Nephron progenitor cell (in vitro differentiated cells): ENCODE measurements around the gene ATP2B2.

Experiments used
- DNase-seq: peaks from one replicate; pipeline ENCODE4 v3.0.0; 2021
- H3K27ac Mint-ChIP-seq: 2 replicates; pipeline ENCODE4 v1.8.0; 2021; ENCODE audit warnings: mild to moderate bottlenecking, moderate library complexity, mixed read lengths
- H3K27me3 Mint-ChIP-seq: 2 replicates; pipeline ENCODE4 v1.8.0; 2021; ENCODE audit warnings: mild to moderate bottlenecking, low read depth, mixed read lengths; ENCODE audit not compliant: poor library complexity
- H3K36me3 Mint-ChIP-seq: 2 replicates; pipeline ENCODE4 v1.8.0; 2021; ENCODE audit warnings: low read depth, mixed read lengths
- H3K4me1 Mint-ChIP-seq: 2 replicates; pipeline ENCODE4 v1.8.0; 2021; ENCODE audit warnings: mixed read lengths
- H3K4me3 Mint-ChIP-seq: 2 replicates; pipeline ENCODE4 v1.8.0; 2021; ENCODE audit warnings: mild to moderate bottlenecking, moderate library complexity, mixed read lengths
- H3K9me3 Mint-ChIP-seq: 2 replicates; pipeline ENCODE4 v1.8.0; 2021; ENCODE audit warnings: mild to moderate bottlenecking, moderate library complexity, mixed read lengths
- TF ChIP-seq, protein P1 (sequence below): fragments of 200-600 bp; sonication (generic); IDR thresholded peaks from 2 replicates; pipeline ENCODE4 v1.5.0; 2021; ENCODE audit warnings: antibody characterized with exemption

ATP2B2 gene

DNA sequence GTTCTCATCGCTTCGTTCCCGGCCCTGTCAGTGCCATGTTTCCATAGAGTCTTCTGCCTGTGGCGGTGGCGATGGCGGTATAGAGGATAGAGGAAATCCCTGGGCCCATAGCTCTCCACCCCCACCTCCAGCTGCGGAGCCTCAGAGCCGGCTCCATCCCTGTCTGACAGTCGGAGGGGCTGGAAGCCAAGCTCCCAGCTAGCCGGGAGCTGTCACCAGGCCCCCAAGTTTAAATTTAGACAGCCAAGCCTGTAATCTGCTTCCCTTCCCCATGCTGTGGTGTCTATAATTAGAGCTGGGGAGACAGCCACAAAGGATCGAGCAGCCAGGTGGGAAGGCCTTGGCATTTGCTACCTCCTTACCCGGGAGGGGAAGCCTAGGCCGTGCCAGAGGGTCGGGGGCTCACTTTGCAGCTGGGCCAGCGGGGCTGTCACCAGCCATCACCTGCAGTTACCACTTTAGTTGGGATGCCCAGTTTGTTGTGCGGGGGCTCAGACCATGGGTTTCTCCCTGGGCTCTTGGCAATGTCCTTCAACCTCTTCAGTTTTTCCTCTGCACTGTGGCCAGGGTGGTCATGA, 128.1 kb downstream of the ATP2B2 start:
- DNase-seq, result no peak
- Mint-ChIP-seq H3K27ac (no peak overlapping the region), H3K9me3 (no peaks in the 10 kb centered on the region), H3K36me3 (no peaks in the 10 kb centered on the region), H3K4me3 (no peak overlapping the region), H3K27me3 (peaks cover 10% of the 10 kb centered on the region), H3K4me1 (peaks cover 6% of the 10 kb centered on the region)
- TF ChIP-seq, protein P1, sequence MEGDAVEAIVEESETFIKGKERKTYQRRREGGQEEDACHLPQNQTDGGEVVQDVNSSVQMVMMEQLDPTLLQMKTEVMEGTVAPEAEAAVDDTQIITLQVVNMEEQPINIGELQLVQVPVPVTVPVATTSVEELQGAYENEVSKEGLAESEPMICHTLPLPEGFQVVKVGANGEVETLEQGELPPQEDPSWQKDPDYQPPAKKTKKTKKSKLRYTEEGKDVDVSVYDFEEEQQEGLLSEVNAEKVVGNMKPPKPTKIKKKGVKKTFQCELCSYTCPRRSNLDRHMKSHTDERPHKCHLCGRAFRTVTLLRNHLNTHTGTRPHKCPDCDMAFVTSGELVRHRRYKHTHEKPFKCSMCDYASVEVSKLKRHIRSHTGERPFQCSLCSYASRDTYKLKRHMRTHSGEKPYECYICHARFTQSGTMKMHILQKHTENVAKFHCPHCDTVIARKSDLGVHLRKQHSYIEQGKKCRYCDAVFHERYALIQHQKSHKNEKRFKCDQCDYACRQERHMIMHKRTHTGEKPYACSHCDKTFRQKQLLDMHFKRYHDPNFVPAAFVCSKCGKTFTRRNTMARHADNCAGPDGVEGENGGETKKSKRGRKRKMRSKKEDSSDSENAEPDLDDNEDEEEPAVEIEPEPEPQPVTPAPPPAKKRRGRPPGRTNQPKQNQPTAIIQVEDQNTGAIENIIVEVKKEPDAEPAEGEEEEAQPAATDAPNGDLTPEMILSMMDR, result no peak

DNA sequence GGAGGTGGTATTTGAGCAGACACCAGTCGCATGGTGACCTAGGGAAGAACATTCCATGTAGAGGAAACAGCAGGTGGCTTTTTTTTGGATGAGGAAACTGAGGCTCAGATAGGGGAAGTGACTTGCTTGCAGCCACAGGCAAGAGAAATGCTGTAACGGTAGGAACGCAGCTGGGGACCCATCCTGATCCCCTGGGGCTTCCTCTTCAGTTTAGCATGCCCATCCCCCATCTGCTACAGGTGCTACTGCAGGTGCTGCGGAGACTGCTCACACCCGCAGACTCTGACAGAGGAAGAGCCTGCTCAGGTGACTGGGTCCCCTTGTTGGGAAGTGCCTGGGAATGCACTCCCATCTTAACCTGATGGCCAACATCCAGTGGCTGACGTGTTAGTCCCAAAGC, 129.0 kb downstream of the ATP2B2 start:
- Mint-ChIP-seq H3K27me3 (peaks cover 9% of the 10 kb centered on the region), H3K36me3 (no peaks in the 10 kb centered on the region), H3K4me1 (peaks cover 6% of the 10 kb centered on the region), H3K9me3 (no peaks in the 10 kb centered on the region), H3K27ac (peak overlapping the region; percentile 1), H3K4me3 (no peak overlapping the region)
- DNase-seq, result no peak
- TF ChIP-seq, protein P1, result no peak

DNA sequence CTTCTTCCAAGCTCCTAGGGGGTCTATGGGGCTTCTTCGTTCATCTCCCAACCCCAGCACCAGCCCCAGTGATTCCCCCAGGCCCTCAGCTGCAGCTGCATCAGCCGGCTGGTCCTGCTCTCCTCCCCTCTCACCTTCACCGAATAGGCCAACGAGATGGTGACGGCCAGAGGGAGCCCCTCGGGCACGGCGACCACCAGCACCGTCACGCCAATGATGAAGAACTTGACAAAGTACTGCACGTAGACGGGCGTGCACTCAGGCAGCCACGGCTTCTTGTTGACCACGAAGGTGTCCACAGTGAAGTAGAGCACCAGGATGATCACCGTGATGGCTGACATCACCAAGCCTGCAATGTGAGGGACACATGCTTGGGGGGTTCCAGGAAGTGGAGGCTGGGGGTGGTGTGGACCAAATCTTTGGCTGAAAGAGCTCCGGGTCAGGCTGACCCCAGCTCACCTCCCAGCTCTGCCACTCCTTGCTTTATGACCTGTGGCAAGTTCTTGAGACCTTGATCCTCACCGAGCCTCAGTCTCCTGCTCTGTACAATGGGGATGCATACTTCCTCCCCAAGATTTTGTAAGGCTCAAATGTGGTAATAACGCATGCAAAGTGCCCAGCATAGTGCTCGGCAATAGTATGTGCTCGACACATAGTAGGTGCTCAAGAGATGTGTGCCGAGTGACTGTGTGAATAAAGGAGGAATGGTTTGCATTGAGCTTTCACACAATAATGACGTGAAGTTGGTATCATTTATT, 129.9 kb downstream of the ATP2B2 start:
- peaks cover 12% of the 10 kb centered on the region for H3K27me3 Mint-ChIP-seq
- no peak overlapping the region for H3K27ac Mint-ChIP-seq
- no peak for DNase-seq
- no peaks in the 10 kb centered on the region for H3K36me3 Mint-ChIP-seq
- H3K9me3 Mint-ChIP-seq, result peaks cover 3% of the 10 kb centered on the region
- TF ChIP-seq, protein P1, result no peak
- no peak overlapping the region for H3K4me3 Mint-ChIP-seq
- H3K4me1 Mint-ChIP-seq, result peaks cover 9% of the 10 kb centered on the region

DNA sequence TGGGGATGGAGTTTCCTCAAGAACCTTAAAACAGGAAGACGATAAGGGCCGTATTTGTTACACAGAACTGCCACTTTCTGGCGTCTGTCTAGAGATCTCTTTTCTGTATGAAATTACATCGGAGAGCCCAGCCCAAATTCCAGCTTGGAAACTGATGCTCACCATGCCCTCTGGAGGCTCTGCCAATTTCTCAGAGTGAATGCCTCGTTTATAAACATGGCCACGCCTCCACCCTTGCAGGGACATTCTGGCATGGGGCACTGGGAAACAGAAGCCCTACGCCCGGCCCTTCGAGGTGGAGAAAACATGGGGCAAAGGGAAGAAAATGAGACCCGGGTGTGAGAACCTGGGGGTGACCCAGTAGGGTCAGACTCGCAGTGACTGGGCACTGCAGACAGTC, 131.1 kb downstream of the ATP2B2 start:
- Mint-ChIP-seq H3K4me1 (peaks cover 12% of the 10 kb centered on the region), H3K36me3 (no peaks in the 10 kb centered on the region)
- TF ChIP-seq, protein P1, result no peak

DNA sequence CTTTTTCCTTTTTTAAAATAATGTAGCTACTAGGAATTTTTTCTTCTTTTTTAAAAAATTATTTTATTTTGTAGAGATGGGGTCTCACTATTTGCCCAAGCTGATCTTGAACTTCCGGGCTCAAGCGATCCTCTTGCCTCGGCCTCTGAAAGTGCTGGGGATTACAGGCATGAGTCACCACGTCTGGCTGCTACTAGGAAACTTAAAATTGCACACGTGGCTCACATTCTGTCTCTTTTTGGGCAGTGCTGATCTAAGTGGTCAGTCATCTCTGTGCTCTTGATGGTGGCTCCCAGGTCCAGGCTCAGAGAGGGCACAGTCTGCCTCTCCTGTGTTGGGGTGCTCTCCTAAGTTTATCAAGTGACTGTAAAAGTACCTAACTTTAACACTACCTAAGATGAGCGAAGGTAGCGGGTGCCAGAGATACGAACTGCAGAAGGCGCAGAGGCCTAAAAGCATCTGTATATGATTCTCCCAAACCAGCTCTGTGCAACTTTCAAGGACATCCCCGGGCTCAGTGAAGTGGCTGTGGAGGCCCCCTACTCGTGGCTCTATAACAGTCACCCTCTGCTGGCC, 131.6 kb downstream of the ATP2B2 start:
- TF ChIP-seq, protein P1, result no peak
- H3K27me3 Mint-ChIP-seq, result peaks cover 13% of the 10 kb centered on the region
- peaks cover 8% of the 10 kb centered on the region for H3K4me1 Mint-ChIP-seq
- H3K27ac Mint-ChIP-seq, result no peak overlapping the region
- H3K9me3 Mint-ChIP-seq, result peaks cover 3% of the 10 kb centered on the region
- H3K4me3 Mint-ChIP-seq, result no peak overlapping the region
- no peak for DNase-seq
- H3K36me3 Mint-ChIP-seq, result no peaks in the 10 kb centered on the region

More for the DNA sequence above, 131.1 kb downstream of the ATP2B2 start:
- H3K4me3 Mint-ChIP-seq, result no peak overlapping the region
- no peak overlapping the region for H3K27ac Mint-ChIP-seq
- peaks cover 15% of the 10 kb centered on the region for H3K27me3 Mint-ChIP-seq
- H3K9me3 Mint-ChIP-seq, result peaks cover 3% of the 10 kb centered on the region
- no peak for DNase-seq
